Vagina (tissue), 2 donors: ENCODE measurements around the gene EFCAB13. TPM values are rescaled to one million over a fixed set of nuclear protein-coding genes. Genes with fewer than 3 reads are reported as not detected.

Experiments used
- DNase-seq, 2 donors: peaks; one replicate each; pipeline ENCODE4 v3.0.0-alpha.2; 2017; ENCODE audit errors: extremely low spot score in 2 of 2
- H3K27ac ChIP-seq: fragments of 200-600 bp; sonication (generic); one replicate; pipeline ENCODE4 v1.5.1; 2019
- H3K27me3 ChIP-seq: fragments of 200-600 bp; sonication (generic); one replicate; pipeline ENCODE4 v1.5.1; 2019
- H3K36me3 ChIP-seq, 2 donors: fragments of 200-600 bp; sonication (generic); one replicate each; pipeline ENCODE4 v1.5.1; 2017 to 2019
- H3K4me1 ChIP-seq: fragments of 200-600 bp; sonication (generic); one replicate; pipeline ENCODE4 v1.5.1; 2019
- H3K4me3 ChIP-seq, 2 donors: fragments of 200-600 bp; sonication (generic); 1 replicate in 1 of 2; 2 replicates in 1 of 2; pipeline ENCODE4 v1.5.1; 2016 to 2019
- H3K9me3 ChIP-seq: fragments of 200-600 bp; sonication (generic); one replicate; pipeline ENCODE4 v1.5.1; 2019
- POLR2A ChIP-seq, 2 donors: fragments of 450-650 bp; IDR thresholded peaks; one replicate each; pipeline ENCODE4 v1.6.1; 2017; ENCODE audit warnings: antibody characterized with exemption in 2 of 2, mild to moderate bottlenecking in 2 of 2, moderate library complexity in 2 of 2
- POLR2AphosphoS5 ChIP-seq, 2 donors: sonication (generic); formaldehyde crosslinking; IDR thresholded peaks; one replicate each; pipeline ENCODE4 v1.9.0; 2017; ENCODE audit warnings: antibody characterized with exemption in 2 of 2, mild to moderate bottlenecking in 2 of 2, low read depth in 1 of 2; ENCODE audit not compliant: insufficient read depth in 1 of 2
- intact Hi-C: fragments of 100-400 bp; cut with DNase I; formaldehyde crosslinking; loops from one replicate; pipeline ENCODE4 v1.15.1; 2023
- total RNA-seq: library from RNA; depleted of rRNA; stranded (reverse); fragments of >200 nt; gene quantifications from one replicate; pipeline ENCODE4 v1.2.3, GENCODE V29; 2016
- TF ChIP-seq, protein P1 (sequence below), 3 experiments: fragments of 450-650 bp in 2 of 3; fragments of 200-600 bp in 1 of 3; sonication (generic) in 1 of 3; IDR thresholded peaks; one replicate each; pipeline ENCODE4 v1.5.1; 2017 to 2019; ENCODE audit warnings: antibody characterized with exemption in 3 of 3, mild to moderate bottlenecking in 2 of 3, moderate library complexity in 2 of 3

The EFCAB13 gene
- total RNA-seq, 1 donor from 2014 or later, result 4.2 TPM

DNA sequence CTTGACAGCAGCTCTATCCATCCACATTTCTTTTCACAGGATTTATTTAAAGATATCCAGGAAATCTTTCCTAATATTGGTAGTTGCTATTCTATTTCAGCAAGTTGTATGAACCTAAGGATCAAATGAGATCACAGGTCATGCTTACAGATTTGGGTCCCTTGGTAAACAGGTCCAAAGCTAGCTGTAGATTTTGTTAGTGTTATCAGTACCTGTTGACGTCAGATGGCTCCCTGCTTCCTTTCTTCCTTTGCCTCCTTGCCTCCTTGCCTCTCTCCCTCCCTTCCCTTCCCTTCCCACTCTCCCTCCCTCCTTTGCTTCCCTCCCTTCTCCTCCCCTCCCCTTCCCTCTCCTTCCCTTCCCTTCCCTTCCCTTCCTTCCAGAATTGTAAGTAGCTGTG is 76.6 kb downstream of the EFCAB13 start:
- H3K4me1 ChIP-seq, result no peaks in the 10 kb centered on the region
- H3K9me3 ChIP-seq, result no peaks in the 10 kb centered on the region
- no peak for DNase-seq
- no peaks in the 10 kb centered on the region for H3K36me3 ChIP-seq
- H3K27me3 ChIP-seq, result no peaks in the 10 kb centered on the region
- intact Hi-C loops, result no loop called here
- no peak overlapping the region for H3K4me3 ChIP-seq
- no peak overlapping the region for H3K27ac ChIP-seq
- TF ChIP-seq POLR2AphosphoS5 (IDR thresholded peaks at IDR 0.05; ENCODE audit: insufficient read depth in 1 of 2, low read depth in 1 of 2) (no peak), POLR2A (IDR thresholded peaks at IDR 0.05) (no peak)
- TF ChIP-seq, protein P1, sequence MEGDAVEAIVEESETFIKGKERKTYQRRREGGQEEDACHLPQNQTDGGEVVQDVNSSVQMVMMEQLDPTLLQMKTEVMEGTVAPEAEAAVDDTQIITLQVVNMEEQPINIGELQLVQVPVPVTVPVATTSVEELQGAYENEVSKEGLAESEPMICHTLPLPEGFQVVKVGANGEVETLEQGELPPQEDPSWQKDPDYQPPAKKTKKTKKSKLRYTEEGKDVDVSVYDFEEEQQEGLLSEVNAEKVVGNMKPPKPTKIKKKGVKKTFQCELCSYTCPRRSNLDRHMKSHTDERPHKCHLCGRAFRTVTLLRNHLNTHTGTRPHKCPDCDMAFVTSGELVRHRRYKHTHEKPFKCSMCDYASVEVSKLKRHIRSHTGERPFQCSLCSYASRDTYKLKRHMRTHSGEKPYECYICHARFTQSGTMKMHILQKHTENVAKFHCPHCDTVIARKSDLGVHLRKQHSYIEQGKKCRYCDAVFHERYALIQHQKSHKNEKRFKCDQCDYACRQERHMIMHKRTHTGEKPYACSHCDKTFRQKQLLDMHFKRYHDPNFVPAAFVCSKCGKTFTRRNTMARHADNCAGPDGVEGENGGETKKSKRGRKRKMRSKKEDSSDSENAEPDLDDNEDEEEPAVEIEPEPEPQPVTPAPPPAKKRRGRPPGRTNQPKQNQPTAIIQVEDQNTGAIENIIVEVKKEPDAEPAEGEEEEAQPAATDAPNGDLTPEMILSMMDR (IDR thresholded peaks at IDR 0.05), result no peak

- Histone ChIP-seq H3K36me3 (no peaks in the 10 kb centered on the region), H3K9me3 (no peaks in the 10 kb centered on the region), H3K27ac (no peak overlapping the region), H3K4me1 (no peaks in the 10 kb centered on the region), H3K4me3 (no peak overlapping the region), H3K27me3 (no peaks in the 10 kb centered on the region)
- TF ChIP-seq, protein P1 (IDR thresholded peaks at IDR 0.05), result no peak
- TF ChIP-seq POLR2AphosphoS5 (IDR thresholded peaks at IDR 0.05; ENCODE audit: insufficient read depth in 1 of 2, low read depth in 1 of 2) (no peak), POLR2A (IDR thresholded peaks at IDR 0.05) (no peak)
- intact Hi-C loops, result no loop called here
- DNase-seq, result no peak
Measured at GRCh38 chr17:47401100-47401499, 77.3 kb downstream of the EFCAB13 start.

DNA sequence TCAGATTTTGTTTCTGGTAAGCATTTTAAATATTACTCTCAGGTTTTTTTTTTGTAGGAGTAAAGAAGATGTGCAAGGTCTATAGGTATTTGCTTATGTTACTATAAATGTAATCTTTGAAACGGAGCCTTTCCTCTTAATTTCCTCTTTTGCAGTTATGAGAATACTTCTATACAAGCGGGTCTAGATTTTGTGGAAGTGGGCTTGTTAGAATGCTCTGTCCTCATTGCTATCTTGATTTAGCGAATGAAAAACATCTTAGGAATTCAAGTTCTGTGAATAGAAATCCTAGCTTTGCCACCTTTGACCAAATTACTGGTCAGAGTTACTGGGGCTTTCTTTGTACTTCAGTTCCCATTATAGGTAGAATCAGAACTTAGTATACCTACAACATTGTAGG is 80.3 kb downstream of the EFCAB13 start:
- TF ChIP-seq POLR2A (IDR thresholded peaks at IDR 0.05) (no peak), POLR2AphosphoS5 (IDR thresholded peaks at IDR 0.05; ENCODE audit: insufficient read depth in 1 of 2, low read depth in 1 of 2) (no peak)
- TF ChIP-seq, protein P1 (IDR thresholded peaks at IDR 0.05), result no peak
- intact Hi-C loops, result no loop called here
- Histone ChIP-seq H3K9me3 (no peaks in the 10 kb centered on the region), H3K27me3 (no peaks in the 10 kb centered on the region), H3K4me3 (no peak overlapping the region), H3K4me1 (no peaks in the 10 kb centered on the region), H3K27ac (no peak overlapping the region), H3K36me3 (no peaks in the 10 kb centered on the region)
- DNase-seq, result no peak

DNA sequence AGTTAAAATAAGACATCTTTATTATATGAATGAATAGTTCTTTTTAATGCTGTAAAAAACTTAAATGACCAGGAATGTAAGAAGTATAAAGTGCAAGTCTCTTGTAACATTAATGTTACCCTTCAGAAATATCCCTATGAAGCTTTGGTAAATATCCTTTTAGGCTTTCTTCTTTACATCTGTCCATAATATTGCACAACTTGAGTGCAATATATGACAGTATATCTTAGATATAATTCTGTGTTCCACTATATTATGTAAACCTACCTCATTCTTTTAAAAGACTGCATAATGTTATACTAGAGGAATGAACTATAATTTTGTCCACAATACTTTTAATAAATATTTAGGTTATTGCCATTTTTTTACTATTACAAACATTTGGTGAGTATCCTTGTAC is 81.1 kb downstream of the EFCAB13 start:
- no peak for DNase-seq
- no peak for TF ChIP-seq POLR2A (IDR thresholded peaks at IDR 0.05)
- no peak for TF ChIP-seq POLR2AphosphoS5 (IDR thresholded peaks at IDR 0.05; ENCODE audit: insufficient read depth in 1 of 2, low read depth in 1 of 2)
- TF ChIP-seq, protein P1 (IDR thresholded peaks at IDR 0.05), result no peak
- H3K36me3 ChIP-seq, result no peaks in the 10 kb centered on the region
- H3K4me1 ChIP-seq, result no peaks in the 10 kb centered on the region
- H3K27ac ChIP-seq, result no peak overlapping the region
- no peaks in the 10 kb centered on the region for H3K9me3 ChIP-seq
- no peak overlapping the region for H3K4me3 ChIP-seq
- no peaks in the 10 kb centered on the region for H3K27me3 ChIP-seq
- intact Hi-C loops, result no loop called here

- DNase-seq, result no peak
- Histone ChIP-seq H3K9me3 (no peaks in the 10 kb centered on the region), H3K27ac (no peak overlapping the region), H3K4me3 (no peak overlapping the region), H3K36me3 (no peaks in the 10 kb centered on the region), H3K27me3 (no peaks in the 10 kb centered on the region), H3K4me1 (no peaks in the 10 kb centered on the region)
- intact Hi-C loops, result no loop called here
- TF ChIP-seq POLR2A (IDR thresholded peaks at IDR 0.05), result no peak
- TF ChIP-seq, protein P1 (IDR thresholded peaks at IDR 0.05), result no peak
- no peak for TF ChIP-seq POLR2AphosphoS5 (IDR thresholded peaks at IDR 0.05; ENCODE audit: insufficient read depth in 1 of 2, low read depth in 1 of 2)
Measured at GRCh38 chr17:47413872-47414271, 90.1 kb downstream of the EFCAB13 start.
